GM12878 (cell line): ENCODE results near the gene PTPRM.

Source experiments
- BCL11A ChIP-seq: IDR thresholded peaks from 2 replicates; pipeline ENCODE4 v1.6.1; 2011; ENCODE audit warnings: low read depth, low read length
- CBX3 ChIP-seq: fragments of 200-600 bp; sonication (generic); IDR thresholded peaks from 2 replicates; pipeline ENCODE4 v1.6.1; 2016; ENCODE audit warnings: low read depth, borderline replicate concordance
- CHD1 ChIP-seq: IDR thresholded peaks from 2 replicates; pipeline ENCODE4 v1.6.1; 2012; ENCODE audit warnings: low read depth, low read length, improper control_type of control experiment
- CTCF ChIP-seq, 3 experiments: IDR thresholded peaks in 2 of 3; conservative IDR thresholded peaks in 1 of 3; 2 replicates each; pipeline ENCODE4 v1.5.1; 2011; ENCODE audit warnings: low read depth in 3 of 3, low read length in 3 of 3, mild to moderate bottlenecking in 3 of 3, control low read depth in 2 of 3, moderate library complexity in 2 of 3, inconsistent platforms in 1 of 3, mixed read lengths in 1 of 3; ENCODE audit not compliant: control insufficient read depth in 2 of 3, insufficient read depth in 1 of 3; ENCODE audit errors: extremely low read depth in 1 of 3
- EP300 ChIP-seq, 2 experiments: fragments of 150-350 bp in 1 of 2; IDR thresholded peaks; 2 replicates each; pipeline ENCODE4 v1.6.1; 2011 to 2012; ENCODE audit warnings: low read depth in 2 of 2, low read length in 2 of 2, borderline replicate concordance in 1 of 2, improper control_type of control experiment in 1 of 2, inconsistent platforms in 1 of 2; ENCODE audit not compliant: control insufficient read depth in 1 of 2
- EZH2 ChIP-seq: IDR thresholded peaks from 2 replicates; pipeline ENCODE4 v1.6.1; 2012; ENCODE audit warnings: low read depth, mild to moderate bottlenecking, control low read depth, inconsistent platforms, low read length, borderline replicate concordance; ENCODE audit not compliant: control insufficient read depth
- JUND ChIP-seq: IDR thresholded peaks from 2 replicates; pipeline ENCODE4 v1.6.1; 2012; ENCODE audit warnings: low read depth, mild to moderate bottlenecking, low read length, improper control_type of control experiment, moderate library complexity
- MAX ChIP-seq: IDR thresholded peaks from 2 replicates; pipeline ENCODE4 v1.6.1; 2012; ENCODE audit warnings: low read depth, low read length, improper control_type of control experiment
- POLR2A ChIP-seq: IDR thresholded peaks from 2 replicates; pipeline ENCODE4 v1.6.1; 2011; ENCODE audit warnings: low read depth, mild to moderate bottlenecking, low read length
- POLR2AphosphoS5 ChIP-seq: IDR thresholded peaks from 2 replicates; pipeline ENCODE4 v1.6.1; 2011; ENCODE audit warnings: mild to moderate bottlenecking, low read length, inconsistent platforms
- RAD21 ChIP-seq: IDR thresholded peaks from 2 replicates; pipeline ENCODE4 v1.6.1; 2011; ENCODE audit warnings: mild to moderate bottlenecking, low read depth, low read length, moderate library complexity; ENCODE audit not compliant: insufficient read depth
- SPI1 ChIP-seq: IDR thresholded peaks from 2 replicates; pipeline ENCODE4 v1.6.1; 2011; ENCODE audit warnings: low read depth, mild to moderate bottlenecking, low read length, moderate library complexity, borderline replicate concordance; ENCODE audit not compliant: insufficient read depth
- YY1 ChIP-seq: IDR thresholded peaks from 2 replicates; pipeline ENCODE4 v1.6.1; 2011; ENCODE audit warnings: low read depth, mild to moderate bottlenecking, low read length
- TF ChIP-seq, protein P1 (sequence below): fragments of 450-650 bp; formaldehyde crosslinking; IDR thresholded peaks from 2 replicates; pipeline ENCODE4 v1.4.0; 2022; ENCODE audit warnings: mild to moderate bottlenecking, moderate library complexity

DNA sequence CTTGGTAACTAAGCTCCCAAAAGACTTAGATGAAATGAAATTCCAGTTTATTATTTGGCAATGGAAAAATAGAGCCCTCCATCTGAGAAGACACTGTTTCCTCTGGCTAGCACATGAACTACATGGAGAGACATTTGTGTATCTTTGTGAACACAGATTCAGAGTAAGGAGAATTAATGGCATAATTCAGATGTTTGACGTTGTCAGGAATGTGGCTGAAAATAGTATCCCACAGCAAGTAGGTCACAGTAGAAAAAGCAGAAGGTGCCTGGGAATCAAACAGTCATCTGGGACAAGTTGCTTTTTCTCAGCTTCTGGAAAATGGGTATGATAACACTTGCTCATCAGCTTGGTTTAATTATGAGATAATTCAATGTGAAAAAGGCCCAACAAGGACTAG lies 288.6 kb downstream of the PTPRM start:
- no peak for TF ChIP-seq BCL11A
- no peak for TF ChIP-seq CTCF (IDR thresholded peaks at IDR 0.05 in 2 of 3, conservative IDR thresholded peaks at IDR 0.05 in 1 of 3; ENCODE audit: control insufficient read depth in 2 of 3, extremely low read depth in 1 of 3, insufficient read depth in 1 of 3, low read depth in 3 of 3, low read length in 3 of 3)
- TF ChIP-seq POLR2AphosphoS5, result no peak
- no peak for TF ChIP-seq MAX
- no peak for TF ChIP-seq EZH2
- TF ChIP-seq, protein P1, sequence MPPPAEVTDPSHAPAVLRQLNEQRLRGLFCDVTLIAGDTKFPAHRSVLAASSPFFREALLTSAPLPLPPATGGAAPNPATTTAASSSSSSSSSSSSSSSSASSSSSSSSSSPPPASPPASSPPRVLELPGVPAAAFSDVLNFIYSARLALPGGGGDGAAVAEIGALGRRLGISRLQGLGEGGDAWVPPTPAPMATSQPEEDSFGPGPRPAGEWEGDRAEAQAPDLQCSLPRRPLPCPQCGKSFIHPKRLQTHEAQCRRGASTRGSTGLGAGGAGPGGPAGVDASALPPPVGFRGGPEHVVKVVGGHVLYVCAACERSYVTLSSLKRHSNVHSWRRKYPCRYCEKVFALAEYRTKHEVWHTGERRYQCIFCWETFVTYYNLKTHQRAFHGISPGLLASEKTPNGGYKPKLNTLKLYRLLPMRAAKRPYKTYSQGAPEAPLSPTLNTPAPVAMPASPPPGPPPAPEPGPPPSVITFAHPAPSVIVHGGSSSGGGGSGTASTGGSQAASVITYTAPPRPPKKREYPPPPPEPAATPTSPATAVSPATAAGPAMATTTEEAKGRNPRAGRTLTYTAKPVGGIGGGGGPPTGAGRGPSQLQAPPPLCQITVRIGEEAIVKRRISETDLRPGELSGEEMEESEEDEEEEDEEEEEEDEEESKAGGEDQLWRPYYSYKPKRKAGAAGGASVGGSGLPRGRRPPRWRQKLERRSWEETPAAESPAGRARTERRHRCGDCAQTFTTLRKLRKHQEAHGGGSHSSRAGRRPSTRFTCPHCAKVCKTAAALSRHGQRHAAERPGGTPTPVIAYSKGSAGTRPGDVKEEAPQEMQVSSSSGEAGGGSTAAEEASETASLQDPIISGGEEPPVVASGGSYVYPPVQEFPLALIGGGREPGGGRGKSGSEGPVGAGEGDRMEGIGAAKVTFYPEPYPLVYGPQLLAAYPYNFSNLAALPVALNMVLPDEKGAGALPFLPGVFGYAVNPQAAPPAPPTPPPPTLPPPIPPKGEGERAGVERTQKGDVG (CRISPR knock-in tag), result no peak
- TF ChIP-seq EP300 (IDR thresholded peaks at IDR 0.05; ENCODE audit: borderline replicate concordance in 1 of 2, control insufficient read depth in 1 of 2, low read depth in 2 of 2, low read length in 2 of 2), result no peak
- TF ChIP-seq POLR2A, result no peak
- TF ChIP-seq YY1, result no peak
- TF ChIP-seq CHD1, result no peak
- no peak for TF ChIP-seq CBX3
- no peak for TF ChIP-seq JUND
- no peak for TF ChIP-seq SPI1
- TF ChIP-seq RAD21, result no peak
